PC-3 (cell line): ENCODE results near the gene CIROP. TPM values are rescaled to one million over a fixed set of nuclear protein-coding genes. Genes with fewer than 3 reads are reported as not detected.

Source experiments
- ATAC-seq: fragments of 200-7000 bp; cut with Tn5 transposase; 2 replicates; pipeline ENCODE4 v1.9.1; 2020; ENCODE audit warnings: mild to moderate bottlenecking, moderate library complexity
- BruUV-seq: library from RNA; stranded (reverse); fragments of 400-500 nt; replicated peaks from 2 replicates; lab custom pipeline; 2021; lab: Mats Ljungman, UMichigan
- CTCF ChIA-PET: fragments of 300-600 bp; sonication (Branson Sonifier 250); formaldehyde crosslinking; loops from one replicate; lab custom pipeline; 2022; ENCODE audit warnings: antibody characterized with exemption; lab: Charles Lee
- POLR2A ChIA-PET: fragments of 300-600 bp; sonication (Branson Sonifier 250); formaldehyde crosslinking; loops from one replicate; lab custom pipeline; 2022; ENCODE audit warnings: antibody characterized with exemption; ENCODE audit not compliant: unreplicated experiment; lab: Charles Lee
- DNase-seq: peaks from one replicate; pipeline ENCODE4 v3.0.0-alpha.2; 2015
- H2AFZ ChIP-seq: fragments of 300-600 bp; sonication (generic); 2 replicates; pipeline ENCODE4 v1.6.0; 2016; ENCODE audit warnings: antibody characterized with exemption, low read length
- H3F3A ChIP-seq: fragments of 300-600 bp; sonication (generic); one replicate; pipeline ENCODE4 v1.6.0; 2017; ENCODE audit warnings: antibody characterized with exemption, low read length, control low read depth, mild to moderate bottlenecking; ENCODE audit not compliant: unreplicated experiment
- H3K27ac ChIP-seq: fragments of 300-600 bp; sonication (generic); 2 replicates; pipeline ENCODE4 v1.5.1; 2016; ENCODE audit warnings: mild to moderate bottlenecking, low read length
- H3K27me3 ChIP-seq: fragments of 300-600 bp; sonication (generic); 2 replicates; pipeline ENCODE4 v1.6.1; 2016; ENCODE audit warnings: low read length, mixed read lengths
- H3K36me3 ChIP-seq: fragments of 300-600 bp; sonication (generic); 2 replicates; pipeline ENCODE4 v1.6.1; 2016; ENCODE audit warnings: low read depth, mixed run types, low read length, mixed read lengths
- H3K4me1 ChIP-seq: fragments of 300-600 bp; sonication (generic); 2 replicates; pipeline ENCODE4 v1.5.1; 2016; ENCODE audit warnings: low read length; ENCODE audit not compliant: insufficient read depth
- H3K4me2 ChIP-seq: fragments of 300-600 bp; sonication (generic); 2 replicates; pipeline ENCODE4 v1.6.0; 2016; ENCODE audit warnings: low read length
- H3K4me3 ChIP-seq: fragments of 300-600 bp; sonication (generic); 2 replicates; pipeline ENCODE4 v1.5.1; 2016; ENCODE audit warnings: mild to moderate bottlenecking, low read length, mixed read lengths
- H3K79me2 ChIP-seq: fragments of 300-600 bp; sonication (generic); 2 replicates; pipeline ENCODE4 v1.6.1; 2017; ENCODE audit warnings: low read length, mixed read lengths
- H3K9ac ChIP-seq: fragments of 300-600 bp; sonication (generic); 2 replicates; pipeline ENCODE4 v1.6.0; 2016; ENCODE audit warnings: mild to moderate bottlenecking, low read length
- H3K9me2 ChIP-seq: fragments of 300-600 bp; sonication (generic); replicated peaks from 2 replicates; pipeline ENCODE4 v1.6.1; 2016; ENCODE audit warnings: mixed run types, low read length, mixed read lengths
- H3K9me3 ChIP-seq: fragments of 300-600 bp; sonication (generic); 2 replicates; pipeline ENCODE4 v1.6.1; 2016; ENCODE audit warnings: low read length, mixed read lengths
- H4K20me1 ChIP-seq: fragments of 300-600 bp; sonication (generic); 2 replicates; pipeline ENCODE4 v1.6.1; 2016; ENCODE audit warnings: low read length, mixed read lengths
- EZH2 ChIP-seq: fragments of 300-600 bp; sonication (generic); IDR thresholded peaks from one replicate; pipeline ENCODE4 v1.6.1; 2017; ENCODE audit warnings: antibody characterized with exemption, mild to moderate bottlenecking, low read length; ENCODE audit not compliant: unreplicated experiment
- EZH2phosphoT487 ChIP-seq: fragments of 300-600 bp; sonication (generic); IDR thresholded peaks from 2 replicates; pipeline ENCODE4 v1.6.1; 2018; ENCODE audit warnings: mild to moderate bottlenecking, antibody characterized with exemption, low read length, borderline replicate concordance
- intact Hi-C: fragments of 100-400 bp; cut with micrococcal nuclease; formaldehyde crosslinking; loops from 2 replicates; pipeline ENCODE4 v1.9.0; 2023
- total RNA-seq: library from RNA; depleted of rRNA; stranded (reverse); fragments of >200 nt; gene quantifications from 2 replicates; pipeline ENCODE4 v1.2.3, GENCODE V29; 2014
- TF ChIP-seq, protein P1 (sequence below): fragments of 300-600 bp; sonication (generic); conservative IDR thresholded peaks from 2 replicates; pipeline ENCODE4 v1.5.1; 2017; ENCODE audit warnings: antibody characterized with exemption, low read depth, mild to moderate bottlenecking, low read length

Gene CIROP
- total RNA-seq, 1 experiment from 2014 or later, result not detected

DNA sequence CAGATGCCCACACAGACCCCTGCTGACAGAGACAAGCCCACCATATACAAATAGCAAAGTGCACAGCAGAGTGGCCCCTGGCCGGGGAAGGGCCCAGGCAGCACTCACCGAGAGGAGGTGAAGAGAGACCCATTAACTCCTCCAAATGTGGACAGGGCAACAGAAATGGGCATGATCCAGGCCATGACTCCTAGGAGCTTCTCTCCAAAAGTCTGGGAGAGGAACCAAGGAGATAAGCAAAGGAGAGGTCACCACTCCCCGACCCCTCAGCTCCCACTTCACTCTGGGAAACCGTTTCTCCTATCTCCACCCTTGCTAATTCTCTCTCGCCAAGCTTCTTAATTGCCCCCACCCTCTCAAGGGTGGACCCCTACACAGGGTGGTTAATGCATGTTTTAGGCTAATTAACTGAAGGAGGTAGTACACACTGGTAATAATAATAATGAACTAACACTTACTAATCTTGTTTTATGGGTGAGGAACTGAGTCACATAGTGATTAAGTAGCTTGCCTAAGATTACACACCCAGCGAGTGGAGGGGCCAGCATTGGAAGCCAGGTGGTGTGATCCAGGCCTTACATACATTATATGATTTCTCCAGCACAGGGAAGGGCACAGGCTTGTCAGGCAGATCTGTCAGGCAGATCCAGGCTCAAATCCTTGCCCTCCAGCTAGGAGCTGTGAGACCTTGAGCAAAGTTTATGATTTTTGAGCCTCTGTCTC is 33.2 kb upstream of the CIROP start:
- peak; percentile 54 for ATAC-seq
- DNase-seq, result no peak
- Histone ChIP-seq H4K20me1 (no peaks in the 10 kb centered on the region), H3K4me1 (peaks cover 8% of the 10 kb centered on the region; the same call in 1 of the 2 replicates), H2AFZ (no peak overlapping the region), H3K27ac (no peak overlapping the region), H3K79me2 (no peaks in the 10 kb centered on the region), H3K9ac (no peak overlapping the region), H3K4me2 (no peak overlapping the region), H3K36me3 (no peaks in the 10 kb centered on the region), H3F3A (no peaks in the 10 kb centered on the region), H3K9me3 (no peaks in the 10 kb centered on the region), H3K4me3 (no peak overlapping the region), H3K9me2 (no peaks in the 10 kb centered on the region), H3K27me3 (no peaks in the 10 kb centered on the region)
- BruUV-seq, result no TSS peak
- no peak for TF ChIP-seq EZH2phosphoT487
- no peak for TF ChIP-seq EZH2
- TF ChIP-seq, protein P1, sequence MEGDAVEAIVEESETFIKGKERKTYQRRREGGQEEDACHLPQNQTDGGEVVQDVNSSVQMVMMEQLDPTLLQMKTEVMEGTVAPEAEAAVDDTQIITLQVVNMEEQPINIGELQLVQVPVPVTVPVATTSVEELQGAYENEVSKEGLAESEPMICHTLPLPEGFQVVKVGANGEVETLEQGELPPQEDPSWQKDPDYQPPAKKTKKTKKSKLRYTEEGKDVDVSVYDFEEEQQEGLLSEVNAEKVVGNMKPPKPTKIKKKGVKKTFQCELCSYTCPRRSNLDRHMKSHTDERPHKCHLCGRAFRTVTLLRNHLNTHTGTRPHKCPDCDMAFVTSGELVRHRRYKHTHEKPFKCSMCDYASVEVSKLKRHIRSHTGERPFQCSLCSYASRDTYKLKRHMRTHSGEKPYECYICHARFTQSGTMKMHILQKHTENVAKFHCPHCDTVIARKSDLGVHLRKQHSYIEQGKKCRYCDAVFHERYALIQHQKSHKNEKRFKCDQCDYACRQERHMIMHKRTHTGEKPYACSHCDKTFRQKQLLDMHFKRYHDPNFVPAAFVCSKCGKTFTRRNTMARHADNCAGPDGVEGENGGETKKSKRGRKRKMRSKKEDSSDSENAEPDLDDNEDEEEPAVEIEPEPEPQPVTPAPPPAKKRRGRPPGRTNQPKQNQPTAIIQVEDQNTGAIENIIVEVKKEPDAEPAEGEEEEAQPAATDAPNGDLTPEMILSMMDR, result no peak
- ChIA-PET CTCF (interaction anchor here (0.5 kb wide), 1 partner anchor 321 kb away, joined by 4 read pairs; no protein-coding TSS in a partner anchor), POLR2A (no interaction called here)
- intact Hi-C loops, result no loop called here

DNA sequence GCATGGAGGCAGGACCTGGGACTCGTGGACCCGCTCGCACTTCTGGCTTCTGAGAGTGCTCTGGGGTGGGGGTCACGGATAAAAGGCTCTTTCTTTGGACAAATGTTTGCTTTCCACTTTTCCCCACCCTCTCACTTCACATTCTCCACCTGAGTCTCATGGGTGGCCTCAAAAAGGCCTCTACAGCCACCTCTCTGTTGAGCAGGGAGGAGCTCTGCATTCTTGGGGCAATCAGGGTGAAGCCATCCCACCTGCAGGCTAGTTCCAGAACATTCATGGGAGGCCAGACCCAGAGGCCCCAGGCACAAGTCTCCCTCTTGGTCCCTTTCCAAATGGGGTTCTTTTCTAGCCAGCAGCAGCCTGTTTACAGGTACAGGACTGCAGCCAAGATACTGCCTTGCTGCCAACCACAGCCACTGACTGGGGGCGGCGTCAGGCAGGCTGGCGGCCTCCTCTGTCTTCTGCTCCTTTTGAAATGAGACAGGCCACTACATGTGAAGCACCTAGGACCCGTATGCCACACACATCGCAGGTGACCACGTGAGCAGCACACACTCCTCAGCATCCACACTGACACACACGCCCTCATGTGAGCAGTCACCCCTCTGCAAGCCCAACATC is 32.5 kb upstream of the CIROP start:
- TF ChIP-seq EZH2phosphoT487 (no peak), EZH2 (no peak)
- TF ChIP-seq, protein P1, result no peak
- no peaks in the 10 kb centered on the region for H3K36me3 ChIP-seq
- DNase-seq (no peak), ATAC-seq (peak; percentile 44)
- no peaks in the 10 kb centered on the region for H3K27me3 ChIP-seq
- ChIA-PET POLR2A (no interaction called here), CTCF (no interaction called here)
- no peaks in the 10 kb centered on the region for H3K9me3 ChIP-seq
- no peak overlapping the region for H3K4me2 ChIP-seq
- intact Hi-C loops, result no loop called here
- no peaks in the 10 kb centered on the region for H3K9me2 ChIP-seq
- BruUV-seq, result no TSS peak
- H3K27ac ChIP-seq, result no peak overlapping the region
- peaks cover 8% of the 10 kb centered on the region; the same call in 1 of the 2 replicates for H3K4me1 ChIP-seq
- no peaks in the 10 kb centered on the region for H3F3A ChIP-seq
- no peak overlapping the region for H3K9ac ChIP-seq
- H2AFZ ChIP-seq, result no peak overlapping the region
- no peaks in the 10 kb centered on the region for H4K20me1 ChIP-seq
- H3K4me3 ChIP-seq, result no peak overlapping the region
- no peaks in the 10 kb centered on the region for H3K79me2 ChIP-seq
